GM12873 (cell line): ENCODE results near the gene AOPEP.

ENCODE experiments used
- TF ChIP-seq, protein P1 (sequence below): IDR thresholded peaks from 2 replicates; pipeline ENCODE4 v1.5.1; 2012; ENCODE audit warnings: low read depth, mild to moderate bottlenecking, moderate library complexity, low read length, control low read depth; ENCODE audit not compliant: insufficient read depth; ENCODE audit errors: missing control alignments

AOPEP gene

GRCh38 chr9:94801681-94802080, 75.2 kb downstream of the AOPEP start:
- TF ChIP-seq, protein P1, sequence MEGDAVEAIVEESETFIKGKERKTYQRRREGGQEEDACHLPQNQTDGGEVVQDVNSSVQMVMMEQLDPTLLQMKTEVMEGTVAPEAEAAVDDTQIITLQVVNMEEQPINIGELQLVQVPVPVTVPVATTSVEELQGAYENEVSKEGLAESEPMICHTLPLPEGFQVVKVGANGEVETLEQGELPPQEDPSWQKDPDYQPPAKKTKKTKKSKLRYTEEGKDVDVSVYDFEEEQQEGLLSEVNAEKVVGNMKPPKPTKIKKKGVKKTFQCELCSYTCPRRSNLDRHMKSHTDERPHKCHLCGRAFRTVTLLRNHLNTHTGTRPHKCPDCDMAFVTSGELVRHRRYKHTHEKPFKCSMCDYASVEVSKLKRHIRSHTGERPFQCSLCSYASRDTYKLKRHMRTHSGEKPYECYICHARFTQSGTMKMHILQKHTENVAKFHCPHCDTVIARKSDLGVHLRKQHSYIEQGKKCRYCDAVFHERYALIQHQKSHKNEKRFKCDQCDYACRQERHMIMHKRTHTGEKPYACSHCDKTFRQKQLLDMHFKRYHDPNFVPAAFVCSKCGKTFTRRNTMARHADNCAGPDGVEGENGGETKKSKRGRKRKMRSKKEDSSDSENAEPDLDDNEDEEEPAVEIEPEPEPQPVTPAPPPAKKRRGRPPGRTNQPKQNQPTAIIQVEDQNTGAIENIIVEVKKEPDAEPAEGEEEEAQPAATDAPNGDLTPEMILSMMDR, result no peak

DNA sequence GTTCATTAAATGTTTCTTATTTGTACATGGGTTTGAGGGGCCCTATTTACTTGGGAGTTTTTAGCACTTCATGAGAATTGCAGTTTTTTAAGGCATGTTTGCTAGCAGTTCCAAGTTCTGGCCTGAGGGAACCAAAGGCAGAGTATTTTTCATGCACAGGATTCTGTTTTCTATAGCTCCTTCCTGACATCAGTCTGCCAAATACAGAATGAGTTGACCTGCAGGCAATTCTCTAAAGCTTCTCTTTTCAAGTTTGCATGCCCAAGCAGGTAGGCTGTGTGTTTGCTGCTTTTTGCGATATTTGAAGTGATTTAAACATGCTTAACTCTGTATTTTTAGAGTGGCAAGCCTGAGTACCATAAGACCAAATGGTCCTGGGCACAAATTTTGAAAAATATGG, 75.8 kb downstream of the AOPEP start:
- TF ChIP-seq, protein P1, result no peak

- TF ChIP-seq, protein P1, result no peak
Measured at GRCh38 chr9:94802793-94803192, 76.3 kb downstream of the AOPEP start.

DNA sequence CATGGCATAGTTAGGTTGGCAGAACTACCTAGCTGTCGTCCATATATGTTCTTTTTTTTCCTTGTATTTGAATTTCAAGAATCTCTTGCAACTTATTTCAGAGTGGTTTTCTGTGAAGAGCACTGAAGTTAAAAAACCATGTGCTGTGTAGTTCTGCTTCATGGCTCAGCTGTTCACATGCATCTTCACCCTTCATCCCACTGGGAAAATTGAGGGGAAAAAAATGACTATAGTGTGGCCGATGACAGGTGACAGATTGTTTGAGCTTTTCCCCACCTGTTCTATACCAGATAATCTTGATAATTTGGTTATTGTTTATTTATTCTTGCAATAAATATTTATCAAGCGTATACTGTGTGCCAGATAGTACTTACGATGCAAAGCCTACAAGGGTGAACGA, 77.8 kb downstream of the AOPEP start:
- TF ChIP-seq, protein P1, result no peak

- TF ChIP-seq, protein P1, result no peak
Measured at GRCh38 chr9:94805051-94805489, 78.6 kb downstream of the AOPEP start.

DNA sequence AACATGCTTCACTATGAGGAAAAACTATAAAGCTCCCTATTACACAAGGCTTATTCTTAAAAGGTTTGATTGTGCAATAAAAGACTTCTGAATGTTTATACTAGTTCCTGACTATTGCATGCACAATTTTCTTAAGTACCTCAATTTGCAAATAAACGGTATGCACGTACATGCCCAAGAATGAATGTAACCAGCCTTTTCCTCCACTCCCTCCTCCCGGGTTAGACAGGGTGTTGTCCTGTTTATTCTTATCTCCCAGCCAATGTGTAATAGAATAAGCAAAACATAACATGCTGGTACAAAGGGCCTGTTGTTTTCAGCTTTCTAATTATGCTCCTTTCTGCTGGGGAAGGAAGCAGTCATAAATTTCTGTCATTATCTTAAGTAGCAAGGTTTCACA, 79.1 kb downstream of the AOPEP start:
- TF ChIP-seq, protein P1, result no peak

- TF ChIP-seq, protein P1, result no peak
Measured at GRCh38 chr9:94806307-94806893, 79.9 kb downstream of the AOPEP start.
